ENCODE measurements around the gene FIGN.
A peak's percentile ranks its signal among the peaks of the same experiment; 100 is the strongest.

Gene FIGN

GRCh38 chr2:163701399-163702195 lies 34.2 kb downstream of the FIGN start:
- no peak for DNase-seq

GRCh38 chr2:163698857-163699256 lies 37.0 kb downstream of the FIGN start:
- DNase-seq: no peak

GRCh38 chr2:163697846-163698637 lies 37.8 kb downstream of the FIGN start:
- no peak for DNase-seq

GRCh38 chr2:163697429-163697828 lies 38.4 kb downstream of the FIGN start:
- no peak for DNase-seq

GRCh38 chr2:163693484-163693883 lies 42.3 kb downstream of the FIGN start:
- no peak for DNase-seq

- no peak for DNase-seq
Observed at GRCh38 chr2:163692611-163693482, 43.0 kb downstream of the FIGN start.

GRCh38 chr2:163692081-163692480 lies 43.7 kb downstream of the FIGN start:
- DNase-seq: no peak

GRCh38 chr2:163690896-163691295 lies 44.9 kb downstream of the FIGN start:
- DNase-seq: no peak

- DNase-seq: no peak
Observed at GRCh38 chr2:163687217-163687616, 48.6 kb downstream of the FIGN start.

GRCh38 chr2:163686289-163686688 lies 49.5 kb downstream of the FIGN start:
- no peak for DNase-seq

GRCh38 chr2:163682695-163683094 lies 53.1 kb downstream of the FIGN start:
- no peak for DNase-seq

- no peak for DNase-seq
Observed at GRCh38 chr2:163681745-163682144, 54.1 kb downstream of the FIGN start.

GRCh38 chr2:163675388-163675787 lies 60.4 kb downstream of the FIGN start:
- DNase-seq: no peak

- DNase-seq: no peak
Observed at GRCh38 chr2:163673522-163673921, 62.3 kb downstream of the FIGN start.

- DNase-seq: peak; percentile 64
Observed at GRCh38 chr2:163670929-163671328, 64.9 kb downstream of the FIGN start.

- no peak for DNase-seq
Observed at GRCh38 chr2:163669506-163669905, 66.3 kb downstream of the FIGN start.

- DNase-seq: no peak
Observed at GRCh38 chr2:163667064-163667887, 68.5 kb downstream of the FIGN start.

- DNase-seq: no peak
Observed at GRCh38 chr2:163665817-163666216, 70.0 kb downstream of the FIGN start.

- no peak for DNase-seq
Observed at GRCh38 chr2:163665051-163665450, 70.8 kb downstream of the FIGN start.

GRCh38 chr2:163664610-163665009 lies 71.2 kb downstream of the FIGN start:
- DNase-seq: no peak

- DNase-seq: no peak
Observed at GRCh38 chr2:163662141-163662780, 73.5 kb downstream of the FIGN start.

- DNase-seq: no peak
Observed at GRCh38 chr2:163659224-163659623, 76.6 kb downstream of the FIGN start.

Data from COR-L47 (cell line).